ENCODE measurements around the gene HEXIM2. TPM values are rescaled to one million over a fixed set of nuclear protein-coding genes. Genes with fewer than 3 reads are reported as not detected.

The HEXIM2 gene
- total and polyA plus RNA-seq, 3 donors from 2014 or later, result 35.9 to 76.8 (median 47.7) TPM

DNA sequence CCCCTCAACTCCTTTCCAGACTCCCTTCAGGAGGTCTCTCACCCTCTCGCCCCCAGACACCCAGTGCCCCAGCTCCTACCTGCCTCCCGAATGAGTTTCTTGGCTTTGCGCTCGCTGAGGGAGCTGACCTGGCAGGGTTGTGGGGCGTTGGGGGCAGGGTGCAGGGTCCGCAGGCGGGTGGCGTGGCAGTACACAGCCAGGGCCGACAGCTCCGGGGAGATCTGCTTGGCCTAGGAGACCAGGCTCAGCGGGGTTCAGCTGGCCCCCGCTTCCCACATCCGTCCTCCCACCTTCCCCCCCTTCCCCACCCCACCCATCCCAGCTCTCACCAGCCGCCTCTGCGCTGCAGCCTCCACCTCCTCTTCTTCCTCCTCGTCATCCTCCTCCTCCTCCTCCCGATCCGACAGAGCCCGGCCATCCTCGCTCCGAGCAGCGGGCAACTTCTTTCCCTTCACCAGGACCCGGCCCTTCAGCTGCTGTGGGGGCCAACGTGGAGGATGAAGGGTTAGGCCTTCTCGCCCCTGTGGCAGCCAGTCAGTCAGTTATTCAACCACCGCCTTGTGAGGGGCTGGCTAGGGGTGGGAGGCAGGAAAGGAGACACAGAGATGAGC, 46.6 kb upstream of the HEXIM2 start:
- intact Hi-C loops (cut with DNase I; ENCODE audit: low total_unique reads), result no loop called here
- peaks cover 25% of the 10 kb centered on the region for H3K4me1 ChIP-seq
- TF ChIP-seq POLR2A (IDR thresholded peaks at IDR 0.05), result no peak
- TF ChIP-seq, protein P1, sequence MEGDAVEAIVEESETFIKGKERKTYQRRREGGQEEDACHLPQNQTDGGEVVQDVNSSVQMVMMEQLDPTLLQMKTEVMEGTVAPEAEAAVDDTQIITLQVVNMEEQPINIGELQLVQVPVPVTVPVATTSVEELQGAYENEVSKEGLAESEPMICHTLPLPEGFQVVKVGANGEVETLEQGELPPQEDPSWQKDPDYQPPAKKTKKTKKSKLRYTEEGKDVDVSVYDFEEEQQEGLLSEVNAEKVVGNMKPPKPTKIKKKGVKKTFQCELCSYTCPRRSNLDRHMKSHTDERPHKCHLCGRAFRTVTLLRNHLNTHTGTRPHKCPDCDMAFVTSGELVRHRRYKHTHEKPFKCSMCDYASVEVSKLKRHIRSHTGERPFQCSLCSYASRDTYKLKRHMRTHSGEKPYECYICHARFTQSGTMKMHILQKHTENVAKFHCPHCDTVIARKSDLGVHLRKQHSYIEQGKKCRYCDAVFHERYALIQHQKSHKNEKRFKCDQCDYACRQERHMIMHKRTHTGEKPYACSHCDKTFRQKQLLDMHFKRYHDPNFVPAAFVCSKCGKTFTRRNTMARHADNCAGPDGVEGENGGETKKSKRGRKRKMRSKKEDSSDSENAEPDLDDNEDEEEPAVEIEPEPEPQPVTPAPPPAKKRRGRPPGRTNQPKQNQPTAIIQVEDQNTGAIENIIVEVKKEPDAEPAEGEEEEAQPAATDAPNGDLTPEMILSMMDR (IDR thresholded peaks at IDR 0.05), result no peak

DNA sequence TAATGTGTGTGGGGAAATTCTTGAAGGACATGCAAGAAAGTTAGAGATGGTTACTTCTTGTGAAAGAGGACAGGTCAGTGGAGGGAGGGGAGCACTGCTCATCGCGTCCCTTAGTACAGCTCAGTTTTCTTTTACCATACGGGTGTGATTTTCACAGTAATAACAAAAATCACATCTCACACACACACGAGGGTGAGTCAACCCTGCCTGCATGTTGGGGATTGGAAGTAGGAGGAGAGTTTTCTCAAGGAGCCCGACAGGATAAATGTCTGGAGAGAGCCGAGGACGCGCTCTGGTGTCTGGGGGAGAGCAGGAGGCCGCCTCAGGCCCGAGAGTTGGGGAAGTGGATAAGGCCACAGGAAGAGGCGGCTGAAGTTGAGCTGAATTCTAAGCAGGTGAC, 45.8 kb upstream of the HEXIM2 start:
- WGBS, 2 donors, result 88 to 91% methylated on average over 11 of the region's 11 CpGs
- no peaks in the 10 kb centered on the region for H3K36me3 ChIP-seq (ENCODE audit: low read depth, missing control alignments)
- H3K4me3 ChIP-seq, result no peak overlapping the region
- no peak overlapping the region for H3K27ac ChIP-seq
- intact Hi-C loops (cut with DNase I; ENCODE audit: low total_unique reads), result no loop called here
- peaks cover 17% of the 10 kb centered on the region for H3K4me1 ChIP-seq
- DNase-seq, result no peak
- TF ChIP-seq POLR2A (IDR thresholded peaks at IDR 0.05), result no peak
- TF ChIP-seq, protein P1 (IDR thresholded peaks at IDR 0.05), result no peak
- H3K9me3 ChIP-seq, result no peaks in the 10 kb centered on the region
- no peaks in the 10 kb centered on the region for H3K27me3 ChIP-seq

More for the DNA sequence above, 46.6 kb upstream of the HEXIM2 start:
- no peaks in the 10 kb centered on the region for H3K27me3 ChIP-seq
- 93 to 95% methylated on average over 26 of the region's 26 CpGs for WGBS, 2 donors
- no peak overlapping the region for H3K4me3 ChIP-seq
- no peak overlapping the region for H3K27ac ChIP-seq
- no peaks in the 10 kb centered on the region for H3K36me3 ChIP-seq (ENCODE audit: low read depth, missing control alignments)
- H3K9me3 ChIP-seq, result no peaks in the 10 kb centered on the region
- no peak for DNase-seq

DNA sequence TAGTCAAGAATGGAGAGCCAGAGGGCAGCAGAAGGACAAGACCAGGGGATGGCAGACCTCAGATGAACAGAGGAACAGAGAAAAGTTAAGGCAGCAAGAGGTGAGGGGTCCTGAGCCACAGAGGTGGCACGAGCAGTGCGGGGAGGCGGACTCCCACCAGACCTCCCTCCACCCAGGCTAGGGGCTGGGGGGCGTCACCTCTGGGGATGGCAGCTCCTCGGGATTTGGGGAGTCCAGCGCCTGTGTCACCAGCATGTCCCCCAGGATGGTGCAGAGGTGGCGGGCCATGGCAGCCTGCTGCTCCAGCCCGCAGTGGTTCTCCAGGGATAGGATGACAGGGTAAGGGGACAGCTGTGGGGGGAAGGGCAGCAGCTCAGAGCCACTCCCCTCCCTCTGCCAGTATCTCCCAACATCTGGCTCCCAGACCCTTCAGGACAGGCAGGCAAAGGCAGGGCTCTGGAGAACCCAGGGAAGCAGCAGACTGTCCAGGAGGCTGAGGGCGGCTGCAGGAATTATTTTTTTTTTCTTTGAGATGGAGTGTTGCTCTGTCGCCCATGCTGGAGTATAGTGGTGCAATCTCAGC, 45.1 kb upstream of the HEXIM2 start:
- Histone ChIP-seq H3K4me1 (peaks cover 11% of the 10 kb centered on the region), H3K9me3 (no peaks in the 10 kb centered on the region), H3K27me3 (no peaks in the 10 kb centered on the region), H3K4me3 (no peak overlapping the region), H3K36me3 (ENCODE audit: low read depth, missing control alignments) (no peaks in the 10 kb centered on the region), H3K27ac (no peak overlapping the region)
- no peak for TF ChIP-seq POLR2A (IDR thresholded peaks at IDR 0.05)
- TF ChIP-seq, protein P1 (IDR thresholded peaks at IDR 0.05), result no peak
- intact Hi-C loops (cut with DNase I; ENCODE audit: low total_unique reads), result no loop called here
- WGBS, 2 donors, result 94 to 97% methylated on average over 10 of the region's 10 CpGs
- DNase-seq, result no peak

DNA sequence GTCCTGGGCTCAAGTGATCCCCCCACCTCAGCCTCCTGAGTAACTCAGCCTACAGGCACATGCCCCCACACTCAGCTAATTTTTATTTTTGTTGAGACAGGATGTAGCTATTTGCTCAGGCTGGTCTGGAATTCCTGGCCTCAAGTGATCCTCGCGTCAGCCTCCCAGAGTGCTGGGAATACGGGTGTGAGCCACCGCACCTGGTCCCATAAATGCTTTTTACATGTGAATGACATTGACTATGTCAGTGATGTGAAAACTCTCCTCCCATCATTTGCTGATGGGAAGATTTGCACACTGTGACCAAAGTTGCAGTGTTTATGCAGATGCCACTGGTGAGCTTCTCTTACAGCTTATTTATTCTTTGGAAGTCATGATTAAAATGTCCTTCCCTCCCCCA, 44.3 kb upstream of the HEXIM2 start:
- no peaks in the 10 kb centered on the region for H3K27me3 ChIP-seq
- no peaks in the 10 kb centered on the region for H3K9me3 ChIP-seq
- no peak for DNase-seq
- TF ChIP-seq POLR2A (IDR thresholded peaks at IDR 0.05), result no peak
- TF ChIP-seq, protein P1 (IDR thresholded peaks at IDR 0.05), result no peak
- 96 to 100% methylated on average over 4 of the region's 4 CpGs for WGBS, 2 donors
- intact Hi-C loops (cut with DNase I; ENCODE audit: low total_unique reads), result no loop called here
- H3K4me3 ChIP-seq, result no peak overlapping the region
- peaks cover 11% of the 10 kb centered on the region for H3K4me1 ChIP-seq
- H3K36me3 ChIP-seq (ENCODE audit: low read depth, missing control alignments), result no peaks in the 10 kb centered on the region
- no peak overlapping the region for H3K27ac ChIP-seq

Data from testis (tissue), 3 donors.